HG03457 (cell line): ENCODE data around the gene CD36.

Experiments used
- ATAC-seq: cut with Tn5 transposase; IDR thresholded peaks from one replicate; pipeline ENCODE4 v1.9.1; 2021; ENCODE audit warnings: moderate number of reproducible peaks; ENCODE audit not compliant: unreplicated experiment

The CD36 gene

DNA sequence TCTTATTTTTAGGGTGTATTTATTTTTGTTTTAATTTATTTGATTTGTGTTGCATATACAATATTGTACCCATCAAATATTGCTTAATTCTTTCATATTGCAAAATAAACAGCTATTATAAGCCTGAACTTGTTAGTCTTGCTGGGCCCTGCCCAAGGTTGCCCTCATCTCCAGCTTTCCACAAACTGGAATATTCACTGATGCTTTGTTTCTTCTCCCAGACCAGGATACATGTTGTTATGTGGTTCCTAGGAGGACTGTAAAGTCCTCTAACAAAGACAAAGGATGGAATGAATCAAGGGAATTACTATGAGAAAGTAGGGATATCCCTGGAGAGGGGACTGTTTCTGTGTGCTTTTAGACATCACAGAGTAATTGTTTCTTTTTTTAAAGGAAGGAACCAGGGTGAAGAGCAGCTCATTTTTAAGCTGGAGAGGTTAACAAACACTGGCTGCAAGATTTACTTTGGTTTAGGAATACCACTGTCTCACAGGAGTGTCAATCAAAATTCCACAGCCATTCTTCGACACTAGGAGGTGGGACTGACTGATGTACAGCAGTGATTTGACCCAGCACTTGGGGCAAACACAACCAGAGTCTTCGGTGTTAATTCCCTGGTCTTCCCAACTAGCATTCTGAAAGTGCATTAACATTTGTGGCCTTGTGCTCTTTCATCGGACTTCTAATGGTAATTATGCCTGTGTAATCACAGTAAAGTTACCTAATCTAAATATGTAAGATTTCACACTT lies 14.8 kb upstream of the CD36 start:
- ATAC-seq, result no peak

DNA sequence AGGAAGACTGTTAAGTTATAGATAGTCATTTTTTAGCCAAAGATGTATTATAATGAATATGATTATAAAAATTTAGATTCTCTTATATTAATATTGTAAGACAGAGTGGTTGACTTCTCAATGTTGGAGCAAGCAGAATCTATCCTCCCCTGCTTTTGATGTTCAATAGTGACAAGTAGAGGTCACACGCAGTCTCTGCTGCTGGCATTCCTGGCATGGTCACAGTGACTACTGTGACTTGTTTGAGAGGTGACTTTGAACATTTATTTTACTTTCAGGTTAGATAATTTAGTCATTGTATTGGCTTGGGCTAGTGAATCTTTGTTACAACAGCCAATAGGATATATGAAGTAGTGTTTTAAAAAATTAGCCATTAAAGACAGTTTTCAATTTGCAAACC lies 13.7 kb upstream of the CD36 start:
- ATAC-seq, result no peak

DNA sequence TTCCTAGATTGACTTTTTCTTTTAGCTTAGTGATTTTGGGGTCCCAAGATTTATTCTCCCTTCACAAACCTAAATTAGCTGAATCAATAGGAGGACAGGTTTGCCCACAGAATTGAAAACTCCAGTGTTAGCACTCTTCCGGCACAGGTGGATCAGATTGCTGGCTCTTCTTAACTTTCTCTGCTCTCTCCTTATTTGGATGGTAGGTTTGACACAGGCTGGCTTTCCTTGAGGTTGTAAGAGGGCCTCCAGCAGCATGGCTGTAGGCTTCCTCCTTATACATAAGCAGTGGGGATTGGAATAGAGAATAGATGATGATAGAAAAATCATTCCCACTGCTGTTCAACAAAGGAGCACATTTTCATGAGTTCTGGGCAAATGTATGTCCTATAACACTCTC lies 9.4 kb upstream of the CD36 start:
- no peak for ATAC-seq

DNA sequence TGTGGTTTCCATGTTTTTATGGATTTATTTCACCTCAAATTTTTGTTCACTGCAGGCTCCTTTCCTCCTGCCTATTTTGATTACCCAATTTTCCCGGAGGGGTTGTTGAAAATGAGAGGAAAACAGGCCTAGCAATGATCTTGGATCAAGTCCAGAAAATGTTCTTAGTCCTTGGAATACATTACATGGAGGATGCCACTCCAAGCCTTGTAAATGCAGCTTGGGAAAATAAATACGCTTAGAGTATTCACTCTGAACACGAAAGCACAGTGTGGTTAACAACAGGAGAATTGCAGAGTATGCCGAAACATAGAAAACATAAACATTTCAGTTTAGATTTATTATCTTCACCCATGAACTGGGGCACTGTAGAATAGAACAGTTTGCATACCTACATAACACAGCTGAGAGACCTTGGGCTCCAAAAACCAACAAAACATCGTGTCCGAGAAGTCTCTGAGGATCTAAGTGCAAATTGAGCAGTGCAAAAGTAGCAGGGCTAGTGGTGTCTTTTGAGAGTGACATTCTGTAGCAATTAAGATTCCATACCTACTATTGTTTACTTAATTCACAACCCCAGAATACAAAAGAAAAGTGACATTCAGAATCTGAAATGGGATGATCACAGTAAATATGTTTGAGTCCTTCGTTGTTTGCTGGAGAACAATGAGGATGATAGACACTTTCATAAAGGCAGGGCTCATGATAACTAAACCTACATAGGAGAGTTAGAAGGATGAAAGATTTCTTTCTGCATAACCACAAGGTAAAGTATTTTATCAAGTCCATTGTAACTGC lies 7.6 kb upstream of the CD36 start:
- ATAC-seq, result no peak

DNA sequence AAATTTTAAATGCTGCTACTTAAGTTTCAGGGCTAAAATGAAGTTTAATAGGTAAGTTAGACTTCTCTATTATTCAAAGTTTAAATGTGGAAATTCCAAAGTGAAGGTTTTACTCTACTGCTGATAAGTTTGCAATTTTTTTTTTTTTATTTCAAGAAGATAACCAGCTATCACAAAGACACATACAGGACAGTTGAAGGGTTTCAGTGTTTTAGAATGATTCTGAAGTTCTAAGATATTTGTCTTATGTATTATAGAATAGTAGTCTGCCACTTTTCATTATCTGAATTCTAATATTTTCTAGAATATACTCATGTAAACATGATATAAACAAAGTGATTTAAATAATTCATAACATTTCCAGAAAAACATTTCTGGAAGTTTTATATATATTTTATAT lies 7.0 kb upstream of the CD36 start:
- no peak for ATAC-seq

DNA sequence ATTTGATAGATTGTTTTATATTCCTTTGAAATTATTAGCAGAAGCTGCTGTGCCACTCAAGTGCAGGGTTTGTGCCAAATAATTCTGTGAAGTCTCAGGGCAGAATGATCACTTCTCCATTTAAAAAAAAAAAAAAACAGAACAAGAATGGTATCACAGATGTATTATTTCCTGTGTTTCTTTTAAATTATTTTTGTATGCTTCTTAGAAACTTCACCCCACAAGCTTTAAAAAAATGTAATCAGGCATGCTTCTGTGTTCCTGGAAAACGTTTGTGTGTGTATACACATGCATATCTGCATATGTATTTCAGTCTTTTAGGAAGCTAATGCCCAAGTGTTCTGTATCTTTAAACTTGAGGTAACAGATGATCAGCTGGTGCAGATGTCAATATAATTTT lies 6.3 kb upstream of the CD36 start:
- ATAC-seq, result no peak

DNA sequence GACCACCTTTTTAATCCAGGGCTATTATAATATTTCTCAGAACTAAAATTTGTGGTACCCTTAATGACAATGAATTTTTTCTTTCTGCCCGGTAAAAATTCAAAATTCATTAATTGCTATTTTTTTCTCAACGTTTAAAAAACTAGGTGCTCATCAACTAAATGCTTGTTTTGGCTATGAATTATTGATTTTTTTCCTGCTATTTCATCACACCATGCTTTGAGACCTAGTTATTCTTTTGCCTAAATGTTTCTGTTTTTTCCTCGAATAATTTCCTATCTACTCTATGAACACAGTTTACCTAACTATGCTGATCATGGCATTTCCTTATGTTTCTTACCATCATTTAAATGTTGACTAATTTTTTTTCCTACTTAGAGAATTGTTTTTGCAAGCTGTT lies 5.6 kb upstream of the CD36 start:
- ATAC-seq, result no peak

DNA sequence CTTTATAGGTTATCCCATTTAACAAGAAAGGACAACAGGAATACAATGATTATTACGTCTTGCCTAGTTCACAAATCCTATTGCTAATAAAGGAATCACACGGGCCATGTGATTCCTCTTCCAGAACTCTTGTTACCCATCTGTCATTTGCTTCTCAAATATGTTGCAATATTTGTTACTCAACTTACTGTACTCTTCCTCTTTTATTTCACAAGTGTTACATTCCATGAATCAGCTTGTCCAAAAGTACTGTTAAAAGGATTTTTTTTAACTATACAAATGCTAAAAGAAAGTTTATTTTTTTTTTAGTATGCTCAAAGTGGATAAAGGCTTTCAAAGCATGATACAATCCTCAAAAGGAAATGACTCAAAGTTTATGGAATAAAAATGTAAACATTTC lies 3.9 kb upstream of the CD36 start:
- no peak for ATAC-seq

DNA sequence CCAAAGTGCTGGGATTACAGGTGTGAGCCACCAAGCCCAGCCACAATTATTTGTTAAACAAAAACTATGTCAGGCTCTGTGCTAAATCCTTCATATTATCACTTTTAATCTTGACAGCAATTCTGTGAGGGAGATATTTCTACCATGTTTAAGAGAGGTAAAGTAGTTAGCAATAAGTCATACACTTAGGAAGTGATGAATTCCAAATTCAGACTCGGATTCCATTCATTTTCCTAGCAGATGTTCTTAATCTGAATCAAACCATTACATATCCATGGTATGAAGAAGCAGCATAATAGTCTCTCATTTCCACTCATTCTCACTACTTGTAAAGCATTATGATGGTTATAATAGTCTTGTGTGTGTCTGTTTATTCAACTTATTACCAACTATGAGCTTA lies 2.9 kb upstream of the CD36 start:
- no peak for ATAC-seq

DNA sequence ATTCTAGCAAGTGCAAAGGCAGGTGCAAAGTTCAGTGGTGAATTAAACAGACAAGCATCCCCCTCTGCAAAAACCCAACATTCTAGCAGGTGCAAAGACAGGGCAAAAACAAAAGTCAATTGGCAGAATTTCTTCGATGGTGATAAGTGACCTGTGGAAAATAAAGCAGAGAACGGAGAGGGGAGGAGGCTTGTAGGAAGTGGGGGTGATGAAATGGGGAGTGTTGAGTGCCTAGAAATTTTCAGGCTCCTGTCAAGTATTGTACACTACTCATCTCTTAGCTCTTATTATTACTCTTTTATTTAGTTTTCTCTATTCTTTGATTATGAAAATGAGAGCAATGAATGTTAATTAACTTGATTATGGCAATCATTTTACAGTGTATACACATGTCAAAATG lies 2.4 kb upstream of the CD36 start:
- no peak for ATAC-seq

DNA sequence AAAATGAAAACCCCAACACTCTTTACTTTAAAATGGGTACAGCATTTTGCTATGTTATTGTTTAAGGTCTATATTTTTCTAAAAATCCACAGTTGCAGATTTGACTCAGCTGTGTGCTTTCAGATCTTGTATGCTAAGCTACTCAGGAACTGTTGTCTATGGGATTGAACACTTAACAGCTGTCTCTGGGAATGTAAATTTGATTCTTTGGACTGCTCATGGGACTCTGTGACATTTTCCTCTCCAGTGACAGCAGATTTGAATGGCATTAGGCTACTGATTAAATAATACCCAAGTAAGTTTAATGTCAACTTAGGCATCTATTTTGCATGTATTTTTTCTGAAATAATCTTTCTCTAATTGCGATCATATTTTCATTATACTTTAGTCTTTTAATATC lies 1.7 kb upstream of the CD36 start:
- ATAC-seq, result no peak

DNA sequence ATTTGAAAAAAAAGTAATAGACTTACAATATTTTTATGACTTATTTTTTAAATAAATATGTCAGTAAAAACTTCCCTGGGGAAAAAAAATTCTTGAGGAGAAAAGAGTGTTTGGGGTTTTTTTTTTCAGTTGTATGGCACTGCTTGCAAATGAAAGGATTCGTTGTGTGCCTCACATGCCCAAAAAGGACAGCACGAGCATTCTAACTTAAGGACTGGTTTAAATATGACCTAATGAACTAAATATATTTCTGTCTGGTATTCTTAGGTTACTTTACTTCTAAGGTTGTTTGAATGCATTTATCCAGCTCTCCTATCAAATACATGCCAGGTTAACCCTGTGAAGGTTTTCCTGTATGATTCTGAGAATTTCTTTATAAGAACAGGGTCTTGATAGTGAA lies 988 bp upstream of the CD36 start:
- ATAC-seq, result no peak

DNA sequence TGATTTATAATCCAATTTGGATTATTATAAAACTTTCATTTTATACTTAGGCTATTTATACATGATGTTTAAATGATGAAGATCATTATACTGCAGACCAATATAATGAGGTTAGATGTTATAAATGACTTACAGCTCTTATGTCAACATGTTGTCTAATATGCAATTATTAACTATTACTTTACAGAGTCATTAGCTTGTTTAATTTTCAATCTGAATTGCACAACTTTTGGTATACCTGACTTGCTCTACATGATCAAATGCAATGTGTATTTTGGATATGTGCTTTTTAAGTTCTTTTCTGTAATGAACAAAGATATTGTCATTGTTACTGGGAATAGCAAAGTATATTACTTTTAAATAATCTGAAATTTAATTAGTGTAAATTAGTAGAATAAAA lies 569 bp downstream of the CD36 start:
- no peak for ATAC-seq

DNA sequence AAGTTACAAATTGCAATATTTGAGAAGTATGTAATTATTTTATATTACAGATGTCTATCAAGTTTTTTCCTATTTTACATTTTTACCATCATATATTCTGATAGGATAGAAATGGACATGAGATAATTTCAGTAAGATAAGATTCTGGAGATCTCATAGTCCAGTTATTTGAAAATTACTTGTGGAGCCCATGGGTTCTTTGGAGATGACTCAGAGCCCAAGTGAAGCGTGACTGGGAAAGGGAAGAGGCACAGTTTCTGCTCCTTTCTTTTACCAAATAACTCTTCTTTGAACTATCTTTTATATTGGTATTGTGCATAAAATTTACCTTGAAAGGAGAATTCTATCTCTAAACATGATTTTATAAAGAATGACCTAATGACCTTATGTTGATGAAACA lies 2.4 kb downstream of the CD36 start:
- ATAC-seq, result no peak

DNA sequence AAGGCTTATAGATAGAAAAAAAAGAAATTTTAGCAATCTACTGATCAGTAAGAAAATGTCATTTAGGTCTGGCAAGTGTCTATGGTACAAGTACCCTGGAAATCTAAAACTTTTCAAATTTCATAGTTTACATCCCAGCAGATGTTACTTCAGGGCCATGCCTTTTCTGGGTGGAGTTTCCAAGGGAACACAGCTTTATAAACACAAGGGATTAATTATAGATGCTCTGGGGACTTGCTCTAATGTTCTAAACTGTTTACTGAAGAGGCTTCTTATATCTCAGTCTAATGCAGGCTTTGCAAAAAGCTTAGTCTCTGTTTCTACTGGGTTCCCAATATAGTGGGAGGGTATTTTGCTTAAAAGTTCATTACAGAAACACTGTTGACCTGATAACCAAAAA lies 3.1 kb downstream of the CD36 start:
- ATAC-seq, result no peak

DNA sequence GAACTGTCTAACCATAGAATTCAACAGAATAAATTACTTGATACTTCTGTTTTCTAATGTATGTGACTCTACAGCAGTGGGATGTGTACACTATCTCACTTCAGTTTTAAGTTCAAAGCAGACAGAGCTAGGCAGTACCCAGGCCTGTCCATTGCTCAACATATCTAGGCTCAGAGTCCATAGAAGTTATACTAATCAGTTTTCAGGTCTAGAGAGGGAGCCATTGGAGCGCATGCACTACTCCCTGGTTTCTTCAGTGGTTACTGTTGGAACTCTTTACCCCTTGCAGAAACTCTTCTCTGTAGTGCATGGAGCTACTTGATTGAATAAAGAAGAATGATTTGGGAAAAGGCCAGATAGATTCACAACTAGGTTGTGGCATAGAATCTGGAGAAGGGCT lies 4.4 kb downstream of the CD36 start:
- ATAC-seq, result no peak

DNA sequence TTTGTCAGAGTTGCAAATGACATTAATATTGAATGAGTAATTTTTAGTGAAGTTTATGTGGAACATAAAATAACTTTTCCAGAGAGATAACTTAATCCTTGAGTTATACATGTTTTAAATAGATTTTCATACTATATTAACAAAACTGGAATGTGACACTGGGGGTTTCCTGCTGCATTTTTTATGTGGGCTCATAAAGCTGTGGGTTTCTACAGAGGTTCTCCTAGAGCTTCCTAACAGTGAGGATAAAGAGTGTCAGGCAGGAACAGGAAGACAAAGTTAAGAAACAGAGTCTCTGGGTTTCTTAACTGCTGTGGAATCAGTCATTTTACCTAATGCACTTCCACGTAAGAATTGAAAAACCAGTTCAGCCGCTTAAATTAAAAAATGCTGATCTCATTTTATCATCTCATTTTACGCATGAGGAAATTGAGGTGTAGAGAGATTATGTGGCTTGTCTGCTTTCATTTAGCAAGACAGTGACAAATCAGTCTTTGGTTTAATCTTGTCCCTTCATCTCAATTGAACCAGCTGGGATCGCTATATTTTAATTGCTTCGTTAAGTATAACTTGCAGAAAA lies 5.0 kb downstream of the CD36 start:
- ATAC-seq, result no peak

DNA sequence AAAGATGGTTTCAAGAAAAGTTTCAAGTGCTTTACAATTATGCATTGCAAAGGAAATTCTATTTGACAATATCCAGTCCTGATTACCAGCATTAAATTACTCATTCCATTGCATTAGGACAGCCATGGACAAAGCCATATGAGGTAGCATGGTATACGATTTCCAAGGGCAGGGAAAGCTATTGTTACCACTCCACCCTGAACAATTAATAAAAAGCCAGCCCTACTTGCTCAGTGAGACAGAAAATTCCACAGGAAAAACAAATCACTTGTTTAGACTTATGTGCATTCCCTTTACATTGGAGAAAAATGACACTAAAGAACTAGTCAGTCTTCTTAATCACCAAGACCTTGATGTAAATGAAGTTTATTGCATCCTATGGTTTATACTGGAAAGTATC lies 5.6 kb downstream of the CD36 start:
- ATAC-seq, result no peak

DNA sequence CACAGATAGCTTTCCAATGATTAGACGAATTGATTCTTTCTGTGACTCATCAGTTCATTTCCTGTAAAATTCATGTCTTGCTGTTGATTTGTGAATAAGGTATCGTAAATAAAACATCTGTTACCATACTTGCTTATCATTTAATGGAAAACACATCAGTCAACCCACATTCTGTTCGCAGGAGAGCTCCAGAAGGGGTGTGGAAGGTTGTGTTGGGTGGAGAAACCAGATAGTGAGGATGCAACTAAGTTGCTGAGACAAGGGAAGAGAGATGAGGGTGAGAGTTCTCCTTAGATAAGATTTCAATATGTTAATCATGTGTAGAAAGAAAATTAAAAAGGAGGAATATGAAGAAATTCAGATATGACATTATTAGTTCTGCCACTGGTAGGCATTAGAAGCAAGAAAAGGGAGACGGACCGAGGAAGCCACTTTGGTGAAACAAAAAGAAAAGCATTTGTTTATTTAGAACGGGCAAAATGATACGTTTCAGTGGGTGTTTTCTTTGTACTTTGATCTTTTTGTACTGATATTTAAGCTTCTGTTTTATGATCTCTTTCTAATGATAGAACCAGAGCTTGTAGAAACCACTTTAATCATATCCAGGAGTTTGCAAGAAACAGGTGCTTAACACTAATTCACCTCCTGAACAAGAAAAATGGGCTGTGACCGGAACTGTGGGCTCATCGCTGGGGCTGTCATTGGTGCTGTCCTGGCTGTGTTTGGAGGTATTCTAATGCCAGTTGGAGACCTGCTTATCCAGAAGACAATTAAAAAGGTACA lies 7.8 kb downstream of the CD36 start:
- no peak for ATAC-seq

DNA sequence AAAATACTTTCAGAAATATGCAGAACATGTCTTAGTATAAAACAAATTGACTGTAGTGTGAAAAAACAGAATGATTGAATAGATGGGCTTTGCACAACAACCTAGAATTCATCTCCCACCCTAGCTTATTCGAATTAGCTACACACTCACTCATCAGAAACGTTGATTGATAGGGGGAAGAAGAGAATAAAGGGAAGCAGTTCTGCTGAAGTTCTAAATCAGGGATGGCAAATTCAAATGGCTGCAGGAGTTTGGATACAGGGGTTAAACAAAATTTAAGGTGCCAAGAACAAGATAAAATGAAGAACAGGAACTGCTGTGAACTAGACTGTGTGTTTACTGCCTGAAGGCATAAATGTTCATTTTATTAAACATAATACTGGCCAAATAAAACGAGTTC lies 9.0 kb downstream of the CD36 start:
- ATAC-seq, result no peak

DNA sequence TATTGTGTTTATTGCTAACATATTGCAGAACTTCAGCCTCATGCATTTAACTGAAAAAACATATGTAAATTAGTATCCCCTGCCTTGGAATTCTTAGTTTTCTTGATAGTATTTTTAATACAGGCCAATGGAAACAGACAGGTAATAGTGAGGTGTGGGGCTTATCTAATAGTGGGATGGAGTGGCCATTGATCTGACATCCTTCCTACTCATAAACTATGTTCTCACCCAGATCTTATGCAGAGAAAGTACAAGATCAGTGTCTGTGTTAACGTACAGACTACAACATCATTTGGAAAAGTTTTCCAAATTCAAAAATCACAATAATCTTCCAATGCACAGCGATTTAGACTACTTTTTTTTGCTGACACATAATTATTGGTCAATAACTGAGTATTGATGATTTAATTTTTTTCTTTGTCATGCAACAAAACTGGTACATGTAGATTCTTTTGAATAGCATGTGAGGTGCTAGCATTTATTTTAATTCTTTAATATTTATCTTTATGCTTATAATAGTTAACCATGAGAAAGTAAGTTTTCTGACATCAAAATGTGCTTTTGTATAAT lies 9.7 kb downstream of the CD36 start:
- ATAC-seq, result no peak
